SU-DHL-6 (cell line): ENCODE data around the gene ARSB.

Experiments used
- H2AFZ ChIP-seq: fragments of 200-600 bp; sonication (generic); 2 replicates; pipeline ENCODE4 v1.6.1; 2014; ENCODE audit warnings: low read depth, mild to moderate bottlenecking, moderate library complexity, mixed read lengths, antibody characterized with exemption, low read length; ENCODE audit not compliant: severe bottlenecking
- H3F3A ChIP-seq: fragments of 200-600 bp; shearing (Covaris generic); 2 replicates; pipeline ENCODE4 v1.6.0; 2016; ENCODE audit warnings: antibody characterized with exemption, mild to moderate bottlenecking; ENCODE audit not compliant: insufficient read depth
- H3K27ac ChIP-seq: fragments of 200-600 bp; sonication (generic); 2 replicates; pipeline ENCODE4 v1.5.1; 2016; ENCODE audit warnings: low read depth, mild to moderate bottlenecking, low read length, moderate library complexity, mixed read lengths
- H3K27me3 ChIP-seq: fragments of 200-600 bp; sonication (generic), shearing (Covaris generic); 2 replicates; pipeline ENCODE4 v1.6.0; 2014; ENCODE audit warnings: mild to moderate bottlenecking, low read length
- H3K36me3 ChIP-seq: fragments of 200-600 bp; sonication (generic); 2 replicates; pipeline ENCODE4 v1.6.1; 2014; ENCODE audit warnings: mild to moderate bottlenecking, low read length, mixed read lengths
- H3K4me2 ChIP-seq: fragments of 300-600, 200-600 bp; shearing (Covaris generic), sonication (generic); 2 replicates; pipeline ENCODE4 v1.6.0; 2014; ENCODE audit warnings: low read length, low read depth, mild to moderate bottlenecking; ENCODE audit not compliant: poor library complexity, severe bottlenecking
- H3K4me3 ChIP-seq: fragments of 200-600 bp; sonication (generic); 2 replicates; pipeline ENCODE4 v1.5.1; 2014; ENCODE audit warnings: antibody characterized with exemption, low read length, mild to moderate bottlenecking, mixed read lengths; ENCODE audit not compliant: insufficient read depth, poor library complexity, severe bottlenecking
- H3K79me2 ChIP-seq: fragments of 200-600 bp; sonication (generic); 2 replicates; pipeline ENCODE4 v1.6.1; 2014; ENCODE audit warnings: mild to moderate bottlenecking, low read length, moderate library complexity; ENCODE audit not compliant: insufficient read depth
- H3K9ac ChIP-seq: fragments of 200-600 bp; sonication (generic); 2 replicates; pipeline ENCODE4 v1.7.0; 2014; ENCODE audit warnings: mild to moderate bottlenecking, low read length
- H3K9me2 ChIP-seq: fragments of 200-600 bp; sonication (generic); replicated peaks from 2 replicates; pipeline ENCODE4 v1.6.1; 2014; ENCODE audit warnings: low read length; ENCODE audit not compliant: insufficient read depth
- H3K9me3 ChIP-seq: fragments of 200-600 bp; sonication (generic); 2 replicates; pipeline ENCODE4 v1.6.1; 2014; ENCODE audit warnings: low read length, mixed read lengths; ENCODE audit not compliant: insufficient read depth
- H4K20me1 ChIP-seq: fragments of 200-600 bp; sonication (generic); 2 replicates; pipeline ENCODE4 v1.6.1; 2014; ENCODE audit warnings: low read depth, mild to moderate bottlenecking, antibody characterized with exemption, low read length, moderate library complexity, mixed read lengths
- CTCF ChIP-seq: fragments of 200-600 bp; sonication (generic); IDR thresholded peaks from one replicate; pipeline ENCODE4 v1.5.1; 2017; ENCODE audit warnings: antibody characterized with exemption, mild to moderate bottlenecking, low read length, moderate library complexity; ENCODE audit not compliant: insufficient read depth, poor library complexity, severe bottlenecking
- EZH2phosphoT487 ChIP-seq: fragments of 200-600 bp; sonication (generic), shearing (Covaris generic); conservative IDR thresholded peaks from 2 replicates; pipeline ENCODE4 v1.6.1; 2018; ENCODE audit warnings: mild to moderate bottlenecking, antibody characterized with exemption, low read length, moderate library complexity, mixed read lengths

The ARSB gene

GRCh38 chr5:79005936-79006631 lies 21.0 kb upstream of the ARSB start:
- Histone ChIP-seq H3K36me3 (no peaks in the 10 kb centered on the region), H3K4me2 (no peak overlapping the region), H3K9me2 (no peaks in the 10 kb centered on the region), H3F3A (no peaks in the 10 kb centered on the region), H3K27me3 (no peaks in the 10 kb centered on the region), H3K27ac (no peak overlapping the region), H2AFZ (no peak overlapping the region), H3K79me2 (no peaks in the 10 kb centered on the region), H3K4me3 (no peak overlapping the region), H3K9me3 (no peaks in the 10 kb centered on the region), H4K20me1 (no peaks in the 10 kb centered on the region), H3K9ac (no peak overlapping the region)
- TF ChIP-seq CTCF (no peak), EZH2phosphoT487 (no peak)

DNA sequence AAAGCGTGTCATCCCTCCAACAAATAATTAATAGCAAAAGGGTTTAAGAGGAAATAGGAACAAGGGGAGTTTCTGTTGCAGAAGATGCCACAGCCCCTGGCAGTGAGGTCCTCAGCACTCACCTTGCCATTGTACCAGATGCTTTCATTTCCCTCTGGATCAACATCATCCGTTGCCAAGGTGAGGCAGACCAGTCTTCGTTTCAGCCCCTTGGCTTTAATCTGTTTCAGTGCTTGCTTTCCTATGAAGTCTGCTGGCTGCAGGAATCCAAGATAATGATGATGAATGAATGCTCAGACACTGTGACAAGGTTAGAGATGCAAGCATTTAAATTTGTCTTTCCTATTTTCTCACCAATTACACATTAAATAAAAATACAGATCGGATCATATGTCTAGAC lies 20.0 kb upstream of the ARSB start:
- Histone ChIP-seq H3K9me2 (no peaks in the 10 kb centered on the region), H3K79me2 (no peaks in the 10 kb centered on the region), H3K4me2 (no peak overlapping the region), H3K27me3 (no peaks in the 10 kb centered on the region), H3K9me3 (no peaks in the 10 kb centered on the region), H2AFZ (no peak overlapping the region), H4K20me1 (no peaks in the 10 kb centered on the region), H3K4me3 (no peak overlapping the region), H3K27ac (no peak overlapping the region), H3F3A (no peaks in the 10 kb centered on the region), H3K9ac (no peak overlapping the region), H3K36me3 (no peaks in the 10 kb centered on the region)
- TF ChIP-seq EZH2phosphoT487: no peak
- no peak for TF ChIP-seq CTCF

DNA sequence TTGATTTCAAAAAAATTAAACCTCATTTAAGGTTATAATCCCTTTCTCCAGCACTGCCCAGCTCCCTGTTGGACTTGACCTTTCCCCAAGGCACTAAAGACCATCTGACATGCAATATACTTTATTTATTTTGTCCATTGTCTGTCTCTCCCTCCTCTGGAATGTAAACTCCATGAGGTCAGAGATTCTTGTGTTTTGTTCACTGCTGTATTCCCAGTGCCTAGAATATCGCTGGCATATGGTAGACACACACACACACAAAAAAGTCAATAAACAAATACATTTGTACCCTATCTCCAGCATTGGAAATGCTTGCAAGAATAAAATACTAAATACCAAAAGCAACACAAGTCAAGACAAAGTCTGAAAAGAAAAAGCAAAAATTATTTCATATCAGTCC lies 17.3 kb upstream of the ARSB start:
- no peak overlapping the region for H3K4me2 ChIP-seq
- H3K27ac ChIP-seq: no peak overlapping the region
- TF ChIP-seq CTCF (no peak), EZH2phosphoT487 (no peak)
- H3K36me3 ChIP-seq: no peaks in the 10 kb centered on the region
- no peak overlapping the region for H2AFZ ChIP-seq
- H4K20me1 ChIP-seq: no peaks in the 10 kb centered on the region
- H3K79me2 ChIP-seq: no peaks in the 10 kb centered on the region
- no peaks in the 10 kb centered on the region for H3F3A ChIP-seq
- no peak overlapping the region for H3K4me3 ChIP-seq
- H3K9ac ChIP-seq: no peak overlapping the region
- H3K27me3 ChIP-seq: no peaks in the 10 kb centered on the region
- no peaks in the 10 kb centered on the region for H3K9me3 ChIP-seq
- H3K9me2 ChIP-seq: no peaks in the 10 kb centered on the region
